ENCODE data around the gene TGOLN2.
"Not testable (repeated sequence)": the region's sequence is repeated elsewhere in the genome, so short reads cannot be mapped to it uniquely, and the experiment has no call there.

Gene TGOLN2

GRCh38 chr2:85327822-85328617, at the start of gene TGOLN2:
TSS of gene TGOLN2 (minus strand) at chr2:85327989. CDS start at chr2:85327962, 27 bp downstream.
- in situ Hi-C loops (cut with MboI; ENCODE audit: low sequenced_read_pairs): no loop called here

- in situ Hi-C loops (cut with MboI; ENCODE audit: low sequenced_read_pairs): no loop called here
Measured at GRCh38 chr2:85377083-85377482, 49.3 kb upstream of the TGOLN2 start.

- in situ Hi-C loops (cut with MboI; ENCODE audit: low sequenced_read_pairs): no loop called here
Measured at GRCh38 chr2:85376291-85377065, 48.7 kb upstream of the TGOLN2 start.

- in situ Hi-C loops (cut with MboI; ENCODE audit: low sequenced_read_pairs): no loop called here
Measured at GRCh38 chr2:85371045-85371444, 43.3 kb upstream of the TGOLN2 start.

GRCh38 chr2:85369500-85369899, 41.7 kb upstream of the TGOLN2 start:
- in situ Hi-C loops (cut with MboI; ENCODE audit: low sequenced_read_pairs): no loop called here

- in situ Hi-C loops (cut with MboI; ENCODE audit: low sequenced_read_pairs): no loop called here
Measured at GRCh38 chr2:85368921-85369320, 41.1 kb upstream of the TGOLN2 start.

- in situ Hi-C loops (cut with MboI; ENCODE audit: low sequenced_read_pairs): no loop called here
Measured at GRCh38 chr2:85367180-85367579, 39.4 kb upstream of the TGOLN2 start.

GRCh38 chr2:85362653-85363387, 35.0 kb upstream of the TGOLN2 start:
- in situ Hi-C loops (cut with MboI; ENCODE audit: low sequenced_read_pairs): not testable (repeated sequence)

- in situ Hi-C loops (cut with MboI; ENCODE audit: low sequenced_read_pairs): no loop called here
Measured at GRCh38 chr2:85357736-85358135, 29.9 kb upstream of the TGOLN2 start.

GRCh38 chr2:85356186-85356585, 28.4 kb upstream of the TGOLN2 start:
- in situ Hi-C loops (cut with MboI; ENCODE audit: low sequenced_read_pairs): no loop called here

- in situ Hi-C loops (cut with MboI; ENCODE audit: low sequenced_read_pairs): no loop called here
Measured at GRCh38 chr2:85355521-85355920, 27.7 kb upstream of the TGOLN2 start.

- in situ Hi-C loops (cut with MboI; ENCODE audit: low sequenced_read_pairs): no loop called here
Measured at GRCh38 chr2:85355073-85355410, 27.3 kb upstream of the TGOLN2 start.

GRCh38 chr2:85354286-85355072, 26.7 kb upstream of the TGOLN2 start, which contains the start of the genes ELMOD3 and RETSAT:
TSS of gene ELMOD3 (plus strand) at chr2:85354769. CDS start at chr2:85357199, 2,430 bp downstream.
TSS of gene RETSAT (minus strand) at chr2:85354528. CDS start at chr2:85354507, 21 bp downstream.
- in situ Hi-C loops (cut with MboI; ENCODE audit: low sequenced_read_pairs): no loop called here

GRCh38 chr2:85353876-85354285, 26.1 kb upstream of the TGOLN2 start:
- in situ Hi-C loops (cut with MboI; ENCODE audit: low sequenced_read_pairs): no loop called here

GRCh38 chr2:85347599-85347998, 19.8 kb upstream of the TGOLN2 start:
- in situ Hi-C loops (cut with MboI; ENCODE audit: low sequenced_read_pairs): no loop called here

- in situ Hi-C loops (cut with MboI; ENCODE audit: low sequenced_read_pairs): no loop called here
Measured at GRCh38 chr2:85344356-85344954, 16.7 kb upstream of the TGOLN2 start.

- in situ Hi-C loops (cut with MboI; ENCODE audit: low sequenced_read_pairs): not testable (repeated sequence)
Measured at GRCh38 chr2:85343207-85343895, 15.6 kb upstream of the TGOLN2 start.

GRCh38 chr2:85342156-85342555, 14.4 kb upstream of the TGOLN2 start:
- in situ Hi-C loops (cut with MboI; ENCODE audit: low sequenced_read_pairs): no loop called here

- in situ Hi-C loops (cut with MboI; ENCODE audit: low sequenced_read_pairs): no loop called here
Measured at GRCh38 chr2:85341269-85342029, 13.7 kb upstream of the TGOLN2 start.
